K562 (cell line): ENCODE data around the gene TEX101. TPM values are rescaled to one million over a fixed set of nuclear protein-coding genes. Genes with fewer than 3 reads are reported as not detected.

ENCODE experiments used
- ATAC-seq: fragments of 200-7000 bp; cut with Tn5 transposase; 3 replicates; pipeline ENCODE4 v1.9.1; 2020; ENCODE audit warnings: moderate library complexity
- BruUV-seq: library from RNA; stranded (reverse); fragments of 400-500 nt; replicated peaks from 2 replicates; lab custom pipeline; 2021; lab: Mats Ljungman, UMichigan
- CTCF ChIA-PET: fragments of 300-600 bp; formaldehyde crosslinking; extraction: SDS; loops from one replicate; lab custom pipeline; 2021; ENCODE audit warnings: low intra/inter-chr PET ratio; lab: Yijun Ruan, JAX
- POLR2A ChIA-PET: fragments of 300-600, 350-650 bp; sonication (Branson Sonifier 250); formaldehyde crosslinking; extraction: SDS; loops from one replicate; lab custom pipeline; 2021; ENCODE audit warnings: antibody characterized with exemption, inconsistent platforms; lab: Yijun Ruan, JAX
- DNase-seq, 4 experiments: peaks; one replicate each; pipeline versions ENCODE4 v3.0.0 to v3.0.0-alpha.2; 2011 to 2018; ENCODE audit warnings: low spot score in 3 of 4, mixed read lengths in 3 of 4; ENCODE audit errors: extremely low read depth in 1 of 4
- FAIRE-seq: peaks from 2 replicates; lab custom pipeline; 2011; peaks lifted over from hg19 to GRCh38; lab: Jason Lieb, UNC
- H2AFZ ChIP-seq: 2 replicates; pipeline ENCODE4 v1.6.0; 2011; ENCODE audit warnings: low read depth, low read length, control low read depth, inconsistent platforms
- H3K27ac ChIP-seq: fragments of 200-600 bp; 3 replicates; pipeline ENCODE4 v1.8.0; 2011; ENCODE audit warnings: low read depth, mild to moderate bottlenecking, control low read depth, inconsistent platforms, low read length, moderate library complexity, mixed read lengths; ENCODE audit errors: extremely low read depth
- H3K27me3 ChIP-seq, 2 experiments: fragments of 300-600 bp in 1 of 2; 2 replicates in 1 of 2; 3 replicates in 1 of 2; pipeline versions ENCODE4 v1.6.0 to v1.8.0; 2011; ENCODE audit warnings: inconsistent platforms in 2 of 2, low read length in 2 of 2, mild to moderate bottlenecking in 1 of 2, mixed read lengths in 1 of 2, moderate library complexity in 1 of 2; ENCODE audit not compliant: control insufficient read depth in 2 of 2, insufficient read depth in 2 of 2
- H3K36me3 ChIP-seq: fragments of 300-600 bp; 3 replicates; pipeline ENCODE4 v1.8.0; 2011; ENCODE audit warnings: mild to moderate bottlenecking, low read length, inconsistent platforms; ENCODE audit not compliant: control insufficient read depth, insufficient read depth
- H3K4me1 ChIP-seq, 2 experiments: fragments of 200-600 bp in 1 of 2; replicated peaks in 1 of 2; 2 replicates in 1 of 2; 3 replicates in 1 of 2; pipeline versions ENCODE4 v1.5.1 to v1.8.0; 2011; ENCODE audit warnings: inconsistent platforms in 2 of 2, low read length in 2 of 2, mild to moderate bottlenecking in 1 of 2, mixed read lengths in 1 of 2, moderate library complexity in 1 of 2; ENCODE audit not compliant: control insufficient read depth in 2 of 2, insufficient read depth in 2 of 2
- H3K4me2 ChIP-seq: 2 replicates; pipeline ENCODE4 v1.6.1; 2011; ENCODE audit warnings: low read length, control low read depth, inconsistent platforms, mixed read lengths; ENCODE audit not compliant: insufficient read depth
- H3K4me3 ChIP-seq: fragments of 200-600 bp; sonication (generic), shearing (Covaris generic); 2 replicates; pipeline ENCODE4 v1.5.1; 2016; ENCODE audit warnings: control low read depth, inconsistent platforms
- H3K79me2 ChIP-seq: fragments of 200-600 bp; 3 replicates; pipeline ENCODE4 v1.8.0; 2011; ENCODE audit warnings: low read length, inconsistent platforms; ENCODE audit not compliant: control insufficient read depth, insufficient read depth
- H3K9ac ChIP-seq, 2 experiments: 2 replicates each; pipeline versions ENCODE4 v1.6.0 to v1.6.1; 2011; ENCODE audit warnings: low read depth in 2 of 2, low read length in 2 of 2, control low read depth in 1 of 2, inconsistent platforms in 1 of 2, mild to moderate bottlenecking in 1 of 2, mixed read lengths in 1 of 2; ENCODE audit not compliant: insufficient read depth in 1 of 2
- H3K9me1 ChIP-seq: one replicate; pipeline ENCODE4 v1.6.0; 2011; ENCODE audit warnings: inconsistent platforms, mild to moderate bottlenecking, low read length, moderate library complexity; ENCODE audit not compliant: control insufficient read depth, insufficient read depth
- H3K9me3 ChIP-seq: replicated peaks from 2 replicates; pipeline ENCODE4 v1.5.1; 2011; ENCODE audit warnings: low read depth, low read length, inconsistent platforms; ENCODE audit not compliant: control insufficient read depth, insufficient read depth
- H4K20me1 ChIP-seq: replicated peaks from 2 replicates; pipeline ENCODE4 v1.6.1; 2011; ENCODE audit warnings: low read length, inconsistent platforms, mixed read lengths; ENCODE audit not compliant: control insufficient read depth, insufficient read depth
- CEBPG ChIP-seq, 3 experiments: fragments of 200-800 bp in 1 of 3; sonication (Bioruptor generic) in 1 of 3; sonication (generic) in 1 of 3; formaldehyde crosslinking in 1 of 3; IDR thresholded peaks in 2 of 3; conservative IDR thresholded peaks in 1 of 3; 2 replicates each; pipeline versions ENCODE4 v1.6.1 to v1.8.0; 2016 to 2022; ENCODE audit warnings: missing compliant biosample characterization in 2 of 3, missing genetic modification characterization in 2 of 3, mild to moderate bottlenecking in 1 of 3, missing genetic modification reagents in 1 of 3
- CREB5 ChIP-seq: fragments of 250-450 bp; sonication (Bioruptor Pico); IDR thresholded peaks from 2 replicates; pipeline ENCODE4 v1.5.0; 2020; ENCODE audit warnings: mild to moderate bottlenecking
- MAZ ChIP-seq, 2 experiments: fragments of 450-650 bp in 1 of 2; sonication (generic) in 1 of 2; formaldehyde crosslinking; IDR thresholded peaks in 1 of 2; conservative IDR thresholded peaks in 1 of 2; 2 replicates each; pipeline versions ENCODE4 v1.4.0 to v1.5.0; 2020; ENCODE audit warnings: mild to moderate bottlenecking in 1 of 2, missing genetic modification reagents in 1 of 2
- NUFIP1 ChIP-seq: fragments of 450-650 bp; IDR thresholded peaks from 2 replicates; pipeline ENCODE4 v1.6.1; 2018; ENCODE audit not compliant: partially characterized antibody
- PTTG1 ChIP-seq: fragments of 450-650 bp; IDR thresholded peaks from 2 replicates; pipeline ENCODE4 v1.6.1; 2016; ENCODE audit warnings: low read depth, mild to moderate bottlenecking, missing genetic modification characterization, missing compliant biosample characterization
- RB1 ChIP-seq: fragments of 450-650 bp; IDR thresholded peaks from 2 replicates; pipeline ENCODE4 v1.6.1; 2017; ENCODE audit warnings: low read depth, mild to moderate bottlenecking
- RBFOX2 ChIP-seq: fragments of 200-400 bp; formaldehyde crosslinking; IDR thresholded peaks from 2 replicates; pipeline ENCODE4 v1.6.1; 2017; ENCODE audit warnings: low read depth, mild to moderate bottlenecking, low read length, moderate library complexity
- STAG1 ChIP-seq: sonication (generic); formaldehyde crosslinking; IDR thresholded peaks from 2 replicates; pipeline ENCODE4 v1.5.0; 2020; ENCODE audit warnings: missing genetic modification reagents, borderline replicate concordance
- TSC22D4 ChIP-seq: fragments of 450-650 bp; IDR thresholded peaks from 2 replicates; pipeline ENCODE4 v1.6.1; 2016; ENCODE audit warnings: missing genetic modification characterization, missing biosample characterization, control low read depth
- ZFPM2 ChIP-seq: fragments of 250-450 bp; sonication (Bioruptor Pico); IDR thresholded peaks from 2 replicates; pipeline ENCODE4 v1.5.1; 2022; ENCODE audit warnings: mild to moderate bottlenecking
- ZNF444 ChIP-seq: fragments of 250-450 bp; sonication (Bioruptor Pico); IDR thresholded peaks from 2 replicates; pipeline ENCODE4 v1.4.0; 2020; ENCODE audit warnings: mild to moderate bottlenecking, moderate library complexity
- WGBS: fragments of 100-300 bp; shearing (Covaris generic); methylation state at CpG from one replicate; pipeline ENCODE4 v1.1.6; 2016; ENCODE audit warnings: low coverage, mixed read lengths; ENCODE audit not compliant: insufficient coverage; ENCODE audit errors: missing lambda C conversion rate; 5-methylcytosine and 5-hydroxymethylcytosine counted together
- in situ Hi-C: fragments of 300-500 bp; cut with MboI; formaldehyde crosslinking; loops from 4 replicates; pipeline ENCODE4 v1.15.0; 2018; ENCODE audit warnings: inconsistent platforms, mixed read lengths
- intact Hi-C: fragments of 100-400 bp; cut with micrococcal nuclease; formaldehyde crosslinking; loops from 2 replicates; pipeline ENCODE4 v1.14.2; 2022
- polyA plus RNA-seq, 8 experiments: library from polyadenylated mRNA; depleted of rRNA in 4 of 8; stranded (reverse) in 5 of 8; unstranded in 3 of 8; fragments of >200 nt; fragmentation: Nextera tagmentation in 2 of 8; fragmentation: Illumina TruSeq in 1 of 8; extraction: Ambion mirVana in 2 of 8; extraction: Trizol in 1 of 8; gene quantifications; 2 replicates each; pipeline versions ENCODE4 v1.2.1 to v1.2.3, GENCODE V29; 2011 to 2014; ENCODE audit warnings: inconsistent platforms in 1 of 8, missing spikeins in 1 of 8
- total RNA-seq, 7 experiments: library from RNA; depleted of rRNA in 6 of 7; stranded (reverse); fragments of >200 nt in 6 of 7; fragmentation: Illumina TruSeq in 2 of 7; extraction: Trizol in 2 of 7; gene quantifications; 2 replicates each; pipeline versions ENCODE4 v1.2.1 to v1.2.3, GENCODE V29; 2011 to 2021; ENCODE audit warnings: low replicate concordance in 1 of 7
- TF ChIP-seq, protein P1 (sequence below): fragments of 450-650 bp; formaldehyde crosslinking; IDR thresholded peaks from 2 replicates; pipeline ENCODE4 v1.4.0; 2020; ENCODE audit warnings: mild to moderate bottlenecking, moderate library complexity

The TEX101 gene
- total and polyA plus RNA-seq, 9 of the 15 experiments (the other 6 are each of a cell fraction or from before 2014, with no cell fraction given) = 0.10 to 0.36 (median 0.14) TPM; not detected in 6

DNA sequence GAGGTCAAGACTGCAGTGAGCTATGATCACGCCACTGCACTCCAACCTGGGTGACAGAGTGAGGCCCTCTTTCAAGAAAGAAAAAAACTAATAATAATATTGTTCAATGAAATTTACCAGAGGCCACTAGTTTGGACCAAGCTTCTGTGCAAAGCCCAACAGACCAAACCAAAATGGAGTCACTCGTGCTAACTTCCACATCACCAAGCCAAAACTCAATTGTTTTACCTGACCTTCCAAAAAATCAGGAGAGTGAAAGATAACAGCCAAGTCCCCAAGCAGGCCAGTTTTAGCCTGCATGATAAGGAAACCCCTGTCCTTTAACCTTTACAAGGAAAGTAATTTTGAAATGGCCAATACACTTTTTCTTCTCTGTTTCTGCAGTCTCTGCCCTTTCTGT lies 30.7 kb downstream of the TEX101 start (continued):
- TF ChIP-seq, protein P1, sequence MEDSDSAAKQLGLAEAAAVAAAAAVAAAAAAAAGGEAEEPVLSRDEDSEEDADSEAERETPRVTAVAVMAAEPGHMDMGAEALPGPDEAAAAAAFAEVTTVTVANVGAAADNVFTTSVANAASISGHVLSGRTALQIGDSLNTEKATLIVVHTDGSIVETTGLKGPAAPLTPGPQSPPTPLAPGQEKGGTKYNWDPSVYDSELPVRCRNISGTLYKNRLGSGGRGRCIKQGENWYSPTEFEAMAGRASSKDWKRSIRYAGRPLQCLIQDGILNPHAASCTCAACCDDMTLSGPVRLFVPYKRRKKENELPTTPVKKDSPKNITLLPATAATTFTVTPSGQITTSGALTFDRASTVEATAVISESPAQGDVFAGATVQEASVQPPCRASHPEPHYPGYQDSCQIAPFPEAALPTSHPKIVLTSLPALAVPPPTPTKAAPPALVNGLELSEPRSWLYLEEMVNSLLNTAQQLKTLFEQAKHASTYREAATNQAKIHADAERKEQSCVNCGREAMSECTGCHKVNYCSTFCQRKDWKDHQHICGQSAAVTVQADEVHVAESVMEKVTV = no peak
- TF ChIP-seq CREB5 (CRISPR knock-in tag) (no peak), PTTG1 (peak; percentile 91), RBFOX2 (no peak)

- 14% methylated on average over 14 of the region's 14 CpGs for WGBS
- DNase-seq = peak; percentile 78 to 84 (median 78)
- TF ChIP-seq ZFPM2 (CRISPR knock-in tag) (no peak), MAZ (CRISPR knock-in tag; conservative IDR thresholded peaks at IDR 0.05 in 1 of 2, IDR thresholded peaks at IDR 0.05 in 1 of 2) (peak in 1 of 2 experiments; percentile 48; a peak in 1 of 4 replicates), STAG1 (peak; percentile 91), TSC22D4 (tag) (no peak), RB1 (0 out of 2 replicates have a peak, but pooled peaks have one; percentile 15), ZNF444 (no peak), NUFIP1 (no peak), CEBPG (CRISPR knock-in tag; IDR thresholded peaks at IDR 0.05) (no peak), CEBPG (tag; conservative IDR thresholded peaks at IDR 0.05 in 1 of 2, IDR thresholded peaks at IDR 0.05 in 1 of 2) (peak in 1 of 2 experiments; percentile 27; a peak in 1 of 4 replicates)
These were observed 32.2 kb downstream of the TEX101 start for GRCh38 chr19:43446746-43447489.

More at GRCh38 chr19:43446746-43447489, 32.2 kb downstream of the TEX101 start:
- CTCF ChIA-PET = interaction anchor here (0.7 to 2.7 kb wide), 7 partner anchors 57 to 363 kb away, joined by 3 to 50 read pairs (median 3); no protein-coding TSS in a partner anchor
- intact Hi-C loops = loop anchor here (1.0 to 10.0 kb wide), 4 partner anchors 55 to 208 kb away; partner anchors contain the start of gene PHLDB3
- Histone ChIP-seq H3K27ac (no peak overlapping the region), H4K20me1 (no peaks in the 10 kb centered on the region), H3K4me2 (no peak overlapping the region), H3K79me2 (no peaks in the 10 kb centered on the region), H2AFZ (no peak overlapping the region), H3K4me1 (peaks cover 3 to 10% of the 10 kb centered on the region in 2 experiments; a peak in 4 of 5 replicates), H3K27me3 (no peaks in the 10 kb centered on the region), H3K9me1 (no peaks in the 10 kb centered on the region), H3K9ac (no peak overlapping the region), H3K4me3 (no peak overlapping the region), H3K9me3 (no peaks in the 10 kb centered on the region), H3K36me3 (no peaks in the 10 kb centered on the region)
- POLR2A ChIA-PET = interaction anchor here (0.5 to 1.2 kb wide), 5 partner anchors 11 to 73 kb away, joined by 3 to 19 read pairs (median 3); no protein-coding TSS in a partner anchor
- ATAC-seq (peak; percentile 90), FAIRE-seq (peak; percentile 95)
- in situ Hi-C loops = loop anchor here (5.0 kb wide), 2 partner anchors 70 to 205 kb away; no protein-coding TSS in a partner anchor
- no TSS peak for BruUV-seq
